GM18951 (cell line): Measurements from ENCODE around the gene BANF2.

Experiments used
- POLR2A ChIP-seq: IDR thresholded peaks from 4 replicates; pipeline ENCODE4 v1.6.1; 2011; ENCODE audit warnings: mild to moderate bottlenecking; ENCODE audit not compliant: insufficient read length, insufficient read depth; ENCODE audit errors: extremely low read depth
- in situ Hi-C: fragments of 300-500 bp; cut with MboI; formaldehyde crosslinking; loops from one replicate; pipeline ENCODE4 v1.12.0; 2022; ENCODE audit warnings: low sequenced_read_pairs, mixed read lengths, inconsistent platforms; ENCODE audit not compliant: unreplicated experiment

The BANF2 gene

DNA sequence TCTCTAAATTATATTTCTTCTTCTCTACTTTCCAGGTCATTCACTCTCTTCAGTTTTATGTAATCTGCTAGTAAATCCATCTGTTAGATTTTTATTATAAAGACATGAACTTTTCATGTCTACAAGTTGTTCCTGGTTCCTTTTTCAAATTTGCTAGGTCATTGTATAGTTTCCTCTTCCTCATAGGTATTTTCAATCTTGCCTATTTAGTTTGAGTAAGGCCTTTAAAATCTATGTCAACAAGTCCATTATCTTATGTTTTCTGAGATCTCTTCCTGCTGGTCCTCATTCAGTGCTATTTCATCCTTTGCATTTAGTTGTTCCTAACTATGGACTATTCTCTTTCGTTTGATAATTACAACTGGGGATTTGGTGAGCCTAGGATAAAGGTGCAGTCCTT is 28.8 kb upstream of the BANF2 start:
- in situ Hi-C loops, result no loop called here
- TF ChIP-seq POLR2A, result no peak

DNA sequence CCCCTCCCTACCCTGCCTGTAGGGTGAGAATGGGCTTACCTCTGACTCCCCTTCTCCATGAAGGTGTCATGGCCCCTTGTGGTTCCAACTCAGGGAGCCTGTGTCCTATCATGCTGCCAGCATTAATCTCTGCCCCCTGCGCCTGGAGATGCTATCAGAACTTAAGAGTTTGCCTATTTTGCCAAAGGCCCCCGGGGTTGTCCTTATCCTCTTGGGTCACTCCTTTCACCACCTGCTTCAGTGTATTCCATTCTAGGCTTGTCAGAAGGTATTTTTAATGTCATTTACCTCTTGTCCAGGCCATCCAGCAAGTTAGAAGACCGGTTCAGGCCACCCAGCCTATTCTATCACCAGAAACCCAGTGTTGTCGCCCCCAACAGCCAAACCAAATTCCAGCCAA is 28.2 kb upstream of the BANF2 start:
- in situ Hi-C loops, result no loop called here
- no peak for TF ChIP-seq POLR2A

DNA sequence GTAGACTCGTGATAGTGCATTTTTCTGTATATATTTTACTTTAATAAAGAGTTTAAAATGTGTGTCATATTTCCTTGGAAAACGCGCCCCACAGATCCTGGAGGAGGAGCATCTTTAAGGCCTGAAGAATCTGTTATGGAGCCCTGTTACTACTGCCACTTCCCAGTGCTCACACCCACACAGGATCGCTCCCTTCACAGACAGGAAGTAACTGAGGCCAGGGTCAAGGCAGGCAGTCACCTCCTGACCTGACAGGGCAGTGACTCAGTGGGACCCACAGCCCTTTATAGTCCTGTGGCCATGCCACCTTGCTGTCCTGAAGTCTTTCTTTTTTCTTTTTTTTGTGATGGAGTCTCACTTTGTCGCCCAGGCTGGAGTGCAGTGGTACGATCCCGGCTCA is 26.7 kb upstream of the BANF2 start:
- in situ Hi-C loops, result no loop called here
- TF ChIP-seq POLR2A, result no peak

DNA sequence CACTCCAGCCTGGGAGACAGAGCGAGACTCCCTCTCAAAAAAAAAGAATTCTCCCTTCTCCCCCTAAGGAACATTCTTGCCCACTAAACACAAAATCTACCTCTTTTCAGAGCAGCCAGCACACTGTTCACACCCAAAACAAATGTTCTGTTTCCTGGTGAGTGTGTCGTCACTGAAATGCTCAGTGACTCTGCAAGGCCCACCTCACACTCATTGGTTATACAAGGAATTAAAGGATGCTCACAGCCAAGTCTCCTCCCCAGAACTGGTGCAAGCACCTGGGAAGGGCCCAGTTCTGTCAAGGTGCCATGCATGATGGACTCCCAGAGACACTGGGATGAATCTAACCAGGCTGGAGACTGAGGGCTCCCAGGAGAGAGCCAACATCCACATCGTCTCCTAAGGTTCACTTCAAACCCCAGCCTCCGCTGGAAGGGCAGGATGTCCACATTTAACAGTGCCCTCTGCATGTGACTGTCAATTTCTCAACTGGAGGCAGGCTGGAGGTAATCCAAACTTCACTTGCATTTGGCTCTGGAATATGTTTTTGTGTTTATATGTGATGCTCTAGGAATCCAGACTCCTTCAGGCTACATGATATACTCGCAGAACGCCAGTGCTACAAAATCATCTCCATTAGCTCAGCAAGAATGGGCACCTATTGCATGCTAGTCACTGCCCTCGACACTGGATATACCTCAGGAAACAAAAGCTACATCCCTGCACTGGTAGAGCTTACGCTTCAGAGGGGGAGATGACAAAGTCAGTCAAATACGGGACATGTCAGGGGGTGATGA is 24.8 kb upstream of the BANF2 start:
- TF ChIP-seq POLR2A, result no peak
- in situ Hi-C loops, result loop anchor here (25.0 kb wide), 1 partner anchor 212 kb away; no protein-coding TSS in a partner anchor

DNA sequence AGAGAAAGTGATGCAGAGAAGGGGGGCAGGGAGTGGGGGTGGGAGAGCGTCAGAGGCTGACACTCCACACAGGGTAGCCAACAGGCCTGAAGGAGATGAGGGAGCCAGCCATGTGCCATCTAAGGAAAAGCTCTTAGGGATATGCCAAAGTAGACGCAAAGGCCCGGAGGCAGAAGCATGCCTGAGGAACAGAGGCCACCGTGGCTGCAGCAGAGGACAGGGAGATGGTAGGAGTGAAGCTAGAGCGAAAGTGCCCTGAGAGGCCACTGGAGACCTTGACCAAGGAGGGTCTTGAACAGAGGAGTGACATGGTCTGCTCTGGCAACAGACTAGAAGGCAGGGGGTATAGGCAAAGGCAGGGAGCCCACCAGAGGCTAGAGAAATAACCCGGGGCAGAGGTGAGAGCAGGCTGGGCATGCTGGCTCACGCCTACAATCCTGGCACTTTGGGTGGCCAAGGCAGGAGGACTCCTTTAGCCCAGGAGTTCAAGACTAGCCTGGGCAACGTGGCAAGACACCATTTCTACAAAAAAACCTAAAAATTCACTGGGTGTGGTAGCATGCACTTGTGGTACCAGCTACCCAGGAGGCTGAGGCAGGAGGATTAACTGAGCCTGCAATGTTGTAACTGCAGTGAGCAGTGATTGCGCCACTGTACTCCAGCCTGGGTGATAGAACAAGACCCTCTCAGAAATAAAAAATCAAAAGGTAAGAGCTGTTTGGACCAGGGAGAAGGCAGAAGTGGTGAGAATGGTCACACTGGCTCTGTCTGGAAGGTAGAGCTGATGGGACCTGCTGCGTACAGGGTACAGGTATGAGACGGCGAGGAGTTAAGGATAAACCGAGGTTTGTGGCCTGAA is 24.0 kb upstream of the BANF2 start:
- TF ChIP-seq POLR2A, result no peak
- in situ Hi-C loops, result loop anchor here (25.0 kb wide), 1 partner anchor 212 kb away; no protein-coding TSS in a partner anchor

DNA sequence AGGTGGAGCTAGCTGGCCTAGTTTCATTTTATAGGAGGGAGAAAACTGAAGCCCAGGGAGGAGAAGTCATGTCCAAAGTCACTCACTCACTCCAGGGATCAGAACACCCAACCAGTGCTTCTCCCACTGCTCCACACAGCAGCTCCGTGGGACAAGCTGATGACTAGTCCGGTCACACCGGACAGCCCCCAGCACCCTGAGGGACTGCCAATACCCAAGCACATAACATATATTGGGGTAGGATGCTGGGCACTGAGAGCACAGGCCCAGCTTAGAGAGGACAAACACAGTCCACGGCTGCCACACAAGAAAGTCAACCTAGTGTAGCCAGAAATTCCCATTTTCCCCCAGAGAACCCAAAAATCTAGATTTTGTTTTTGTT is 23.4 kb upstream of the BANF2 start:
- no peak for TF ChIP-seq POLR2A
- in situ Hi-C loops, result loop anchor here (25.0 kb wide), 1 partner anchor 211 kb away; no protein-coding TSS in a partner anchor

DNA sequence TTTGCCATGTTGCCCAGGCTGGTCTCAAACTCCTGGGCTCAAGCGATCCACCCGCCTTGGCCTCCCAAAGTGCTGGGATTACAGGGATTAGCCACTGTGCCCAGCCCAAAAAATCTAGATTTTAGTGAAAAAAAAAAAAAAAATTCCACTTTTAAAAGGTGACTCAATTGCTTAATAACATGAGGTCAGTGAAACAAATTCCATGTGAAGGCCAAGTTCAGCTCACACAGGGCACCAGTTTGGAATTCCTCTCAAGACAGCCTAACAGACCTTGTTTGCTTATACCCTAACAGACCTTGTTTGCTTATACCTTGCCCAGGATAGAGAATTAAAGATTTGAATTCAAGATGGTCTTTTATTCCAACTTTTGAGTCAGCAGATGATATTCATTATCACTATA is 22.8 kb upstream of the BANF2 start:
- no peak for TF ChIP-seq POLR2A

DNA sequence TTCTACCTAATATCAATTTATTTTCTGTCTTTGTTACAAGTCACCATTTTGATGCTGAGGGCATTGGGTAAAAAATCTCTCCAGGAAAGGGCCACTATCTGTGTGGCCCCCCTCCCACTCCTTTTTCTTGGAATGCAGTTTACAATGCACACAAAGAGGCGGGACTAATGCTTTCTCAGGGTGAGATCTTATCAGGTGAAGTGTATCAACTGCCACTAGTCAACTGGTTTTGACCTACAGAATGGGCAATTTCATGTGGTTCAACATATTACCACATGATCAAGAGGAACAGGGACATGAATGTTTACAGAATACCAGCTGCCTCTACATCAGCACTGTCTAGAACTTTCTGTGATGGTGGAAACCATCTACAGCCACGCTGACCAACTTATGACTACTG is 21.5 kb upstream of the BANF2 start:
- no peak for TF ChIP-seq POLR2A
- in situ Hi-C loops, result loop anchor here (25.0 kb wide), 1 partner anchor 209 kb away; no protein-coding TSS in a partner anchor

More for the DNA sequence above, 22.8 kb upstream of the BANF2 start:
- in situ Hi-C loops, result loop anchor here (25.0 kb wide), 1 partner anchor 210 kb away; no protein-coding TSS in a partner anchor

DNA sequence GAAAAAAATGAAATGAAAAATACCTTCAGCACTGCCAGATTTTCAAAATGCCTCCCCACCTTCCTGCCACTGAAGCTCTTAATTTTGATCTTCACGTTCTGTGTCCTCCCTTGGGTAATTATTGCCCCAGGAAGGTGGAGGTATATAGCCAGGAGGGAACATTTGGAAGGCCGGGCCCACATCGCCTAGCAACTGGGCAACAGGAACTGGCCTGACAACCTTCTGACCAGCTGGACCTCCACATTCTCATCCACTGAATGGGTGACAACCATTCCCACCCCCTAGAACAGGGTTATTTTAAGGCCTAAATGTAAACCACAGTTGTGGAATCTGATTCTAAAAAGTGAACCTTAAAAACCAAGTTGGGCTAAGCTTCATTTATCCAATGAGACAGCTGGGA is 20.9 kb upstream of the BANF2 start:
- in situ Hi-C loops, result loop anchor here (25.0 kb wide), 1 partner anchor 208 kb away; no protein-coding TSS in a partner anchor
- TF ChIP-seq POLR2A, result no peak

DNA sequence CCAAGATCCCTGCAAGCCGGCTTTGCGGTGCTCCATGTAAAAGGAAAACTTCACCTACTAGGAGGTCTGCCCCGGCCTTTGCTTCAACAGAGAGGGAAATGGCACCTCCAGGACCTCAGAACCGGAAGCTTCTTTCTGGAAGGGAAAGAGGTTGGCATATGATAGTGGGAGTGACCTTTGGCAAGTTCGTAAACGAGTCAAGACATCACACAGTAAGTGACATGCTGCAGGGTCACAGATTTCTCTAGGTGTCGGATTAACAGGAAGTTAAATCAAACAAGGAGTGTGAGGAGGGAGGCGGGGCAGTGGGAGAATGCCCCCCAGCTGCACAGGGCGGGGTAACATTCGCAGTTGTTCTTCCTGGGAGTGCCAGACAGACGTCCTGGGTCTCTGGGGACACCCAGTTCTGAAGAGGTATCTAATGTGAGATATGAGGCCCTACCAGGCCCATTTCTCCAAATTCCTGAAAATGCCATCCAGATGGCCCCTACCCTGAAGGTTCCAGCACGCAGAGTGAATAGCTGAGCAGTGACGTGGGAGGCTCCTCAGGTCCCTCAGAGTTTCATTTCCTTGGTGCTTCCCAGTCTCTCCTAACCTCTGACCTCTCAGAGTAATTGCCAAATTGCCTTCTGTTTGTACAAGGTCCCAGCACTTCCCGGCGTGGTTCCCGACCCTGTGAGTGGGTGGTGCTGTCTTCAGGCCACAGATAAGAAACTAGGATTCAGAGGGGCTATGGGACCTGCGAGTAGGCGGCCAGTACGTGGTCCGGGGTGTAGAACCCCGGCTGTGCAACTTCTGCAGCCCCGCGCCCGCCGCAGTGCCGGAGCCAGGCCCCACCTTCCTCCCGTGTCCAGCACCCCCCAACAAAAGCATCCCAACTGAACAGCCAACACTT is 19.6 kb upstream of the BANF2 start:
- TF ChIP-seq POLR2A, result no peak
- in situ Hi-C loops, result loop anchor here (25.0 kb wide), 1 partner anchor 207 kb away; no protein-coding TSS in a partner anchor

DNA sequence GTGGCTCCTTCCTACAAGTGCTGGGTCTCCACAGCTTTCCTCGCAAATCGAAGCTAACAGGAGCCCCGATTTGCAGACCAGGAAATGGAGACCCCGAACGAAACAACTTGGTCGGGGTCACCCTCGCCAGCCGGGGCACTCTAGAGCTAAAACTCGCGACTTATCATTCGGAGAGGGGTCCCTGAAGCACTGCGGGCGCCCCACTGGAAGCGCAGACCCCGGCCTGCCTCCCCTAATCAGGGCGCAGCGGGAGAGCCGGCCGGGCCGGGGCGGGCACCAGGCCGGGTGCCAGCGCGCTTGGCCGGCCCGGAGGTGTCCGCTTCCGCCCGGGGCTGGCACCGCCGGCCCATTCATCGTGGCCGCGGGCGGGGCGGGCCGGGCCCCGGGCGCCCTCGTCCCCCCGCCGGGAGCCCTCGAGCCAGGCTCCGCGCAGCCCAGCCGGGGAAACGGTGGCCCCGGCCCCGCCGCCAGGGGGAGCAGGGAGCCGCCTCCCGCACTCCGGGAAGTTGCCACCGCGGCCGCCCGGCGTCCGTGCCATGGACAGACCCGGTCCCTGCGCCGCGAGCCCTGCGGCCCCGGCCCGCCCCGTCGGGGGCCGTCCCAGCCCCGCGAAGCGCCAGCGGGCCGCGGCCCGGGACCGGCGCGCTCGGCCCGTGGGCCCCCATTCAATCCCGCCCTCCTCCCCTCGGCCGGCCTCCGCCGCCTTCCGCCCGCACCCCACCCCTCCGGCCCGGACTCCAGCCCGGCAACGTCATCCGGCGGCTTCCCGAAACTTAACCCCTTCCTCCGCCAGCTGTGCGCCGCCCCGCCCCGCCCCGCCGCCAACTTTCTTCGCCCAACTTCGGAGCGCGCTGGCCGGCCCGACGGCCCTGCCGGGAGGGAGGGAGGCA is 18.7 kb upstream of the BANF2 start:
- in situ Hi-C loops, result loop anchor here (25.0 kb wide), 1 partner anchor 206 kb away; no protein-coding TSS in a partner anchor
- TF ChIP-seq POLR2A, result peak; percentile 39
